Fibroblast of gingiva (primary cell): Measurements from ENCODE around the gene KAZALD1.

Source experiments
- DNase-seq: peaks from one replicate; pipeline ENCODE4 v3.0.0-alpha.2; 2011; ENCODE audit warnings: low read depth

The KAZALD1 gene

DNA sequence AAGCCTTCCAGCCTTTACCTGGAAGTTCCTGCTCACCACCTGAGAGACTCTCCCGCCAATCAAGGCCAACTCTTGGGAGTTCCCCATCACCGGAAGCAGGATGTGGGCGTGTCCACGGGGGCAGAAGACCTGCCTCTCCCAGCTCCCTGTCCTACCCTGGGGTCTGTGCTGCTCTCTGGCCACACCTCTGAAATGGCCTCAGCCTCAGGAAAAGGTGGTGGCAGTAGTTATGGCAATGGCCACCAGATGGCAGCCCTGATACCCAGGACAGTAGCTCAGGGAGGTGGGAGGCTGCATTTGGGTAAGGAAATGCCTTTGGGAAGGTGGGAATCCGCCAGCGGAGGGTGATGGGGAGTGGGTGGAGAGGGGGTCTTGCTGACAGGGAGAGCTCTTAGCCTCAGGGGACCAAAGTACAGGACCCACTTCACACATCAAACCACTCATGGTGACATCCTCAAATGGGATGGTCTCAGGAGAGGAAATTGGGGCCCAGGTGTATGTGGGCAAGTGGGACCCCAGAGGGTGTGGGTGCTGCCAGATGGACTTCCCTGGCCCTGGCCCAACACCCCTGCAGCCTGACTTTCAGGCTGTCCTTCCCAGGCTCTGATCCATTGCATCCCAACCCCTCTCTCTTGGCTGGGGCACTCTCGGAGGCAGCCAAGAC is 33.9 kb downstream of the KAZALD1 start:
- peak; percentile 19 for DNase-seq

DNA sequence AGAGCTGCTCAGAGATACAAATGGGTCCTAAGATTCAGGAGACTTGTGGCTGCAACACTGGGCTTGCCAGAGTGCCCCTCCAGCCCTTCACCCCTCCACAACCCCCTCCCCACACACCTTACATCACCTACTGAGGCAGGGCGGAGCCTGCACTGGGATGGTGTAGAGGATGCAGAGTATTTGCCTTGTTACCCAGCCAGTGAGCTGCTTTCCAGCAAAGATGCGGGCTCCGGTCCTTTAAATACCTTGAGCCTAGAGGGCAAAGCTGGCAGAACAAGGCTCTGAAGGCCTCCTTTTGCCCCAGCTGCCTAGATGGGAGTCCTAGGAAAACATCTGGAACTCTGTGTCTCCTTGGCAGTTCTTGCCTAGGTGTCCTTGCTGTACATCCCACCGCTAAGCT is 34.6 kb downstream of the KAZALD1 start:
- no peak for DNase-seq

DNA sequence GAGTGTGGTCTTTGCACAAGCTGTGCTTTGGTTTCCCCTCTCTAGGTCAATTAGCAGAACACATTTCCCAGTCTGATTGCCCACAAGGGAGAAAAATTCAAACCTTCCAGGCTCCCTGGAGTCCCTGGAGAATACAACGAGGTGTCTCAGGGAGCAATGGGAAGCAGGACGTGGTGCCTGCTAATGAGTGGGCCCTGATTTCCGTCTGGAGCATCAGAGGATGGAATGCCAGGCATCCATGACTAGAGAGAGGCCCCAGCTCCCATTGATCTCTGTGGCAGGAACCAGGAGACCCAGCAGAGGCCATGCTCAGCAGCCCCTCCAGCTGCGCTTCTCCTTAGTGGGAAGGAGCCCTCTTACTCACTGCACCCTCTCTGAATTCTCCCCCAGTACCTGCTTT is 36.1 kb downstream of the KAZALD1 start:
- no peak for DNase-seq

DNA sequence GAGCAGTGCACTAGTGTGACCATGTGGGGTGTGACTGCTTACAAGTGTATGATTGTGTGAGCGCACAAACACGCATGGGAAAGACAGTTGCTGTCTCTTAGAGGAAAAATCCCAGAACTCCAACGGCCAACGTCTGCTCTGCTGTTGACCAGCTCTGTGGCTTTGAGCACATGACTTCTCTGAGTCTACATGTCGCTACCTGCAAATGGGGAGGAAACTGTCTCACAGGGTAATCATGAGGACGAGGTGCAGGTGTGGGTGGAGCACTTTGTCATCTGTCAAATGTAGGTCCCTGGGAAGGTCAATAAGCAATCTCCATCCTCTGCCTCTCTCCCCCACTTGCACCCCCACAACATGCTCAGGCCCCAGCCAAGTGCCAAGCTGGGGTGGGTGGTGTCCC is 38.1 kb downstream of the KAZALD1 start:
- DNase-seq, result no peak

DNA sequence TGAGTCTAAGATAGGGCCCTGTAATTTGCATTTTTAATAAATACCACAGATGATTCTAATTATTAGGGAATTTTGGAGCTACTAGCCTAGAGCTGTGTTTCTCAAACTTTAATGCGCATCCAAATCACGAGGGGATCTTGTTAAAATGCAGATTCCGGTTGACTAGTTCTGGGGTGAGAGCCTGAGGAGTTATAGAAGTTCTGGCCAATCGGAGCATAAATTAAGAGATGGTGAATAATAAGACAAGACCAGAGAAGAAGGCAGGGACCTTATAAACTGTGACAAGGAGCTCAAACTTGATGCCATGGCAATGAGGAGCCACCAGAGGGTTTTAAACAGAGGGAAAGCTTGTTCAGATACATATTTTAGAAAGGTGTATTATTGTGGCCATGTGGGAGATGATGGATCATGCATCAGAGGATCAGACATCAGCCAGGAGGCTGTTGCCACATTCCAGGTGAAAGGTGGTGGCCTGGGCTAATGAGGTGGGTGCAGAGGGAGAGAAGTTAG is 39.6 kb downstream of the KAZALD1 start:
- DNase-seq, result no peak

DNA sequence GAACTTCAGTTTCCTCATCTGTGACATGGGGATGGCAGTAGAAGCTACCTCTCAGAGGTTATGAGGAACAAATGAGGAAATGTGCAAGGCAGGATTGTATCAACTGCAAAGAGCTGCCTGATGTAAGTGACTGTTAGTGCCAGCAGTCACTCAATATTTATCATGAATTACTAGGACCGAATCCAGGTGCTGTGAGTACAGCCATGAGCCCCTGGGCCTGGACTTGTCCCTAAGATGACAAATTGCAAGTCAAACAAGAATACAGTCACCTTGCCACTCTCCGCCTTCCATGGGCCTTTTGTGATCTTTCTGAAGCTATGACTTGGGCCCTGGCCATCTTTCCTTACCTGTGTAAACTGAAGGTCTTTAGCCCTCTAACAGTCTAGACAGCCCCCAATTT is 41.6 kb downstream of the KAZALD1 start:
- no peak for DNase-seq

DNA sequence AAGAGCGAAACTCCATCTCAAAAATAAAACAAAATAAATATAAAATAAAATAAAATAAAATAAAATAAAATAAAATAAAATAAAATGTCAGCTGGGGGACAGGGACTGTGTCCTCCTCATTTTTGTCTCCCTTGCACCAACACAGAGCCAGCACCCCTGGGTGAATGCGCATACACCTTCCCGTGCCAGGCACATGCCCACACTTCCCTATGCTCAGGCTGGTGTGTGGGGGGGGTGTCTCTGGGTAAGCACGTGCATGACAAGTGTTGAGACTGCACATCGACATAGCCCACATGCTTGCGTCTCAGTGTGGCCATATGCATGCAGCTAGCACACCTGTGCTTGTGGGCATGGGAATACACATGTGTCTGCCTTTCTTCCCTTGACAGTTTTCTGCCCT is 44.6 kb downstream of the KAZALD1 start:
- no peak for DNase-seq

DNA sequence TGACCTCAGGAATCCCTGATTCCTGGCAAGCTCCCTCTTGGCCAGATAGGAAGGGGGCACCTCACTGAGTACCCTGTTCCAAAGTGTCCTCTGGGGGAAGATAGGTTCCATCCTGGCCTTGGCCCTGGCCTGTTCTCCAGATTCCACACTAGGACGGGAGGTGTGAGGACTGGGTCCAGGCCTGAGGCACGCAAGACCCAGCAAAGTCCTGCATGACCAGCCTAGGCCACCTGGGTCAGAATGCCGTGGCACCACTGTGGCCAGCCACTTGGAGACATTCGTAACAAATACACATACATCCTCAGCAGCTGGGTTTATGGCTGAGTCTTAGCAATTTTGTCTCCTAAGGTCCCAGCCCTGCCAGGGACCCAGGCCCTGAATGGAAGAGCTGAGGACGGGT is 46.0 kb downstream of the KAZALD1 start:
- no peak for DNase-seq

DNA sequence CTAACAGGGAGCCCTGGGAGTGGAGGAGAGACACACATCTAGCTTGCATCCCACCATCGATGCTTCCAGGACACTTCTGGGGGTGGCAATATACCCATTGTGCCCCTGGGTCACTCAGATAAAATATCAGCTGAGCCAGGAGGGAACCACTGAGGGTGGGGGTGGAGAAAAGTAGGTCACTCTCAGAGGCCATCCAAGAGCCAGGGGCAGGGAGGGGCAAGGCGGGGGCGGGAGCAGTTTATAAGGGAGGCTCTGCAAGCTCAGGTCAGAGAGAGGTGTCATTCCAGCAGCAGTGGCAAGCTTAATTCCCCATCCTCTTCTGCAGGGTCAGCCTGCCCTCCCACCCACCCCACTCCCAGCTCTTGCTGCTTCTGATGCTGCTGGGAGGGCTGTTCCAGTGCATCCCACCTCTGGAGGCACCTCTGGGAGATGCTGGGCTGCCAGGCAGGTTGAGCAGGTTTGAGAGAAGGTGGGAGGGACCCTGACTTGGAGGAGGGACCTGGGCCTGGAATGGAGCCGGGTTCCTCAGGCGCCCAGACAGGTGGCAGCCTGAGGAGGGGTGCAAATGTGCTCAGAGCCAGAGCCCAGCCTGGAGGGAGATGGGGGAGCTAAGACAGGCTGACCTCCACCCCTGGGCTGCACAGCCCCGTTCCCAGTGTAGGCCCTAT is 49.2 kb downstream of the KAZALD1 start:
- DNase-seq, result no peak

DNA sequence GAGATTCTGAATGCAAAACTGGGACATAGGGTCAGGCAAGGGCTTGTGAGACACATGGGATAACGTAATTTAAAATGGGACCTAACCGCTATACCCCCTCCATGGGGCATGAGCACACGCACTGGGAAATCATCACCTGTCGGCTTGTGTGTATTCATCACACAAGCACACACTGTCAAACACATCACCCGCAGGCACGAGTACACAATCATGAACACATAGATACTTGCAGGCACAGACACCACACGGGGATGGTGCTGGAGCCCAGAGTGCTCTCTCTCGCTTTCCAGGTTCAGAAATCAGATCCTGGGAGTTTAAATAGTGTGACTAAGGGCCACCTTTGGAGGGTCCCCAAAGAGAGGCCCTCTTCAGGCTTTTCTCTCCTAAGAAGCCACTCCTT is 49.8 kb downstream of the KAZALD1 start:
- DNase-seq, result no peak

DNA sequence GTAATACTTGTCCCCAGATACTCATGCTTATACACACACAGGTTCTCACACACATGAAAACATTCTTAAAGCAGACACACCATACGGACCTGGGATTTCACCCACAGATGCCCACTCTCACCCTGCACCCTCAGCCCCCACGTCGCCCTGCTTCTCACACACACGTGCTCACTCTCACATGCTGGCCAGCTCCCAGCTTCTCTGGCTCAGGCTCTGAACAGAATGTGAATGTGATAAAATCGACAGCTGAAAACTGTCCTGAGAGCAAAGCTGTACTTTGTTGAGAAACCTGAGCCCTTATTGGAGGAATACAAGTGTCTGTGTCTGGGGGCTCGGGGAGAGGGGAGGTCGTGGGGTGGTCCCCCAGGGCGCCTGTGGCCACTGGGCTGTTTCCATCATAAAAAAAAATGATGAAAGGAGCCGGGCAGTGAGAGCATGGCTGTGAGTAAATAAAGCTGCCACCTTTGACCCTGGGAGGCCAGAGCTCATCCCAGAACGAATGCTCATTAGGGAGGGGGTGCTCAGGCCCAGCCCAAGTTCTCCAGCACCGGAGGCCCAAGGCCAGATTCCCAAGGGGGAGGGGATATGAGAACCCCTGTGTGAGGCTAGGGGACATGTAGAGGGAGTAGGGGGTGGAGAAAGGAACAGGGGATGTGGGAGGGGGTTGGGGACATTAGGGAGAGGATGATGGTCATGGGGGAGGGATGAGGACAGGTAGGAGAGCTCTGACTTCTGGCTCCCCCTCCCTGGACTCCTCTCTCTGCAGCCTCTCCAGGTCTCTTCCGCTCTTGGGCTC is 51.2 kb downstream of the KAZALD1 start:
- DNase-seq, result no peak

DNA sequence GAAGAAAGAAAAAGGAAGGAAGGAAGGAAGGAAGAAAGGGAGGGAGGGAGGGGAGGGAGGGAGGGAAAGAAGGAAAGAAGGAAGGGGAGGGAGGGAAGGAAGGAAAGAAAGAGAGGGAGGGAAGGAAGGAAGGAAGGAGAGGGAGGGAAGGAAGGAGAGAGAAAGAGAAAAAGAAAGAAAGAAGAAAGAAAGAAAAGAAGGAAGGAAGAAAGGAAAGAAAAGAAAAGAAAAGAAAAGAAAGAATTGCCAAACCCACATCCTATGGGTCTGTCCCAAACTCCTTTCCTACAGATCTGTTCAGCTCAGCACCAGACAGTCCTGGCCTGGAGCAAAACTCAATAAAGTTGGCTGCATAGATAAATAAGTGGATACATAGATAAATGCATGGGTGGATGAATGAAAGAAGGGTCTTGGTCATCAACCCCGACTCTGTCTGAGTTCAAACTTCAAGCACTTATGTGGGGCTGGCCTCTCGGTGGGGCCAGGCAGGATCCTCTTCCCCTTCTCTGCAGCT is 52.2 kb downstream of the KAZALD1 start:
- no peak for DNase-seq

DNA sequence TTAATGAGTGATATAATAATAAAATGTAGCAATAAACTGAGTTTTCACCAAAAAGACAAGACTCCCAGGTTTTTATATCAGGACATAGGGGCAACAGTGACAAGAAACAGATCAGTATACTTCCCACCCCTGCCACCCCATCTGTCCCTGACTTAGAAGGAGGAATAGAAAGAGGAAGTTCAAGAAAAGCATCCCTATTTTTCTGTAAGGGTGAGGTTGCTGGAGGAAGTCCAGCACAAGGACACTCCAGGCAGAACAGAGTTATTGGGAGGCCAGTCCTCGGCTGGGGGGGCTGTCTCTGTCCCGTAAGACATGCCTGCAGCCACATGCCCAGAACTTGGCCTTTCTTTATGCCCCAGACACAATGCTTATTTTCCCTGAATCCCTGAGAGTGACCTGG is 52.9 kb downstream of the KAZALD1 start:
- no peak for DNase-seq
